Trophoblast cell (in vitro differentiated cells and primary cell): ENCODE results near the gene DAPK3.
"Not testable (repeated sequence)": the region's sequence is repeated elsewhere in the genome, so short reads cannot be mapped to it uniquely, and the experiment has no call there.

ENCODE experiments used
- DNase-seq, 2 donors: peaks; one replicate each; pipeline ENCODE4 v3.0.0-alpha.2; 2016
- H2AFZ ChIP-seq: 2 replicates; pipeline ENCODE4 v1.6.1; 2013; ENCODE audit warnings: low read length, moderate library complexity, mild to moderate bottlenecking; ENCODE audit not compliant: insufficient read depth, poor library complexity
- H2AK5ac ChIP-seq: 2 replicates; pipeline ENCODE4 v1.6.1; 2013; ENCODE audit warnings: mild to moderate bottlenecking, low read length
- H2BK120ac ChIP-seq: 2 replicates; pipeline ENCODE4 v1.6.1; 2013; ENCODE audit warnings: low read length, mild to moderate bottlenecking, moderate library complexity; ENCODE audit not compliant: insufficient read depth, poor library complexity
- H2BK12ac ChIP-seq: 2 replicates; pipeline ENCODE4 v1.6.1; 2013; ENCODE audit warnings: mild to moderate bottlenecking, low read length, moderate library complexity
- H2BK5ac ChIP-seq: 2 replicates; pipeline ENCODE4 v1.6.1; 2013; ENCODE audit warnings: low read length, low read depth, moderate library complexity, mild to moderate bottlenecking; ENCODE audit not compliant: poor library complexity
- H3K14ac ChIP-seq: 2 replicates; pipeline ENCODE4 v1.6.1; 2013; ENCODE audit warnings: mild to moderate bottlenecking, low read length
- H3K18ac ChIP-seq: 2 replicates; pipeline ENCODE4 v1.6.1; 2013; ENCODE audit warnings: mild to moderate bottlenecking, low read length
- H3K23ac ChIP-seq: 2 replicates; pipeline ENCODE4 v1.6.1; 2013; ENCODE audit warnings: low read length
- H3K27ac ChIP-seq: 2 replicates; pipeline ENCODE4 v1.5.1; 2013; ENCODE audit warnings: low read depth, mild to moderate bottlenecking, inconsistent platforms, low read length, moderate library complexity
- H3K27me3 ChIP-seq: 2 replicates; pipeline ENCODE4 v1.6.1; 2013; ENCODE audit warnings: inconsistent platforms, mild to moderate bottlenecking, low read length, moderate library complexity; ENCODE audit not compliant: insufficient read depth
- H3K36me3 ChIP-seq, 2 experiments: 1 replicate in 1 of 2; 2 replicates in 1 of 2; pipeline ENCODE4 v1.6.1; 2013; ENCODE audit warnings: low read length in 2 of 2, mild to moderate bottlenecking in 2 of 2, moderate library complexity in 1 of 2; ENCODE audit not compliant: insufficient read depth in 2 of 2, control insufficient read depth in 1 of 2
- H3K4ac ChIP-seq: 2 replicates; pipeline ENCODE4 v1.6.1; 2013; ENCODE audit warnings: low read depth, mild to moderate bottlenecking, low read length, moderate library complexity
- H3K4me1 ChIP-seq, 2 experiments: 1 replicate in 1 of 2; 2 replicates in 1 of 2; pipeline ENCODE4 v1.6.1; 2013; ENCODE audit warnings: low read length in 2 of 2, mild to moderate bottlenecking in 2 of 2, moderate library complexity in 1 of 2; ENCODE audit not compliant: insufficient read depth in 2 of 2, control insufficient read depth in 1 of 2
- H3K4me2 ChIP-seq: 2 replicates; pipeline ENCODE4 v1.6.1; 2013; ENCODE audit warnings: inconsistent platforms, mild to moderate bottlenecking, low read length, moderate library complexity
- H3K4me3 ChIP-seq: 2 replicates; pipeline ENCODE4 v1.5.1; 2013; ENCODE audit warnings: mild to moderate bottlenecking, low read depth, low read length, inconsistent platforms
- H3K79me1 ChIP-seq: one replicate; pipeline ENCODE4 v1.6.1; 2013; ENCODE audit warnings: low read length
- H3K79me2 ChIP-seq: 2 replicates; pipeline ENCODE4 v1.6.1; 2013; ENCODE audit warnings: low read length, mild to moderate bottlenecking; ENCODE audit not compliant: control insufficient read depth, insufficient read depth, poor library complexity
- H3K9ac ChIP-seq: 2 replicates; pipeline ENCODE4 v1.6.1; 2013; ENCODE audit warnings: mild to moderate bottlenecking, low read length
- H3K9me3 ChIP-seq: 2 replicates; pipeline ENCODE4 v1.6.1; 2013; ENCODE audit warnings: low read depth, mild to moderate bottlenecking, control low read depth, inconsistent platforms, low read length; ENCODE audit not compliant: insufficient read depth
- H4K12ac ChIP-seq: 2 replicates; pipeline ENCODE4 v1.6.1; 2013; ENCODE audit warnings: low read depth, mild to moderate bottlenecking, low read length, moderate library complexity
- H4K8ac ChIP-seq: 2 replicates; pipeline ENCODE4 v1.6.1; 2013; ENCODE audit warnings: low read depth, mild to moderate bottlenecking, low read length, moderate library complexity
- H4K91ac ChIP-seq: one replicate; pipeline ENCODE4 v1.6.1; 2013; ENCODE audit warnings: low read depth, mild to moderate bottlenecking, low read length, moderate library complexity
- WGBS: extraction: QIAGEN DNeasy Blood & Tissue Kit; methylation state at CpG from one replicate; pipeline ENCODE4 v1.1.7; 2013; ENCODE audit warnings: missing lambda C conversion rate; ENCODE audit not compliant: insufficient read length, insufficient coverage; ENCODE audit errors: extremely low coverage; 5-methylcytosine and 5-hydroxymethylcytosine counted together

DAPK3 gene

DNA sequence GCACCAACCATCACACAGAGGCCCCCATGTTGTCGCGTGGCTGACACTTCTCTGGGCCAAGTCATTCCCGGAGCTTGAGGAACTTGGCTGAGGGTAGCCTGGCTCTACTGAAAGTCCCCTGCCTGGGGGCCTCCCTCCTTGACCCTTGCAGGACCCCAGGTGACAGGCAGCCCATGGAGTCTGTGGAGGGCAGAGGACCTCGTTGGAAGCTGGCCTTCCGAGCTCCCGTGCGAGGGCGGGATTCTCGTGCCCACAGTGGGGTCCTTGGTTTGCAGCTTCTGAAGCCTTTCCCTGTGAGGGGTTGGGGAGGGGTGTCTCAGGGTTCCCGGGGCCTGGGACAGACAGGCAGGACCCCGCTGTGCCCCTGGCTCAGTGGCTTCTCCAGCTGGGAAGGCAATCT, 21.6 kb downstream of the DAPK3 start:
- no peak overlapping the region for H3K4me2 ChIP-seq
- no CpG with 5 or more reads among the region's 11 CpGs for WGBS
- H2AK5ac ChIP-seq: no peak overlapping the region
- no peak overlapping the region for H2BK120ac ChIP-seq
- no peak overlapping the region for H3K4me3 ChIP-seq
- H4K91ac ChIP-seq: no peak overlapping the region
- H3K23ac ChIP-seq: no peak overlapping the region
- H3K18ac ChIP-seq: no peak overlapping the region
- H3K9me3 ChIP-seq: no peaks in the 10 kb centered on the region
- H4K8ac ChIP-seq: no peak overlapping the region
- H2BK12ac ChIP-seq: no peak overlapping the region
- H3K36me3 ChIP-seq: peaks cover 5 to 6% of the 10 kb centered on the region in 2 experiments
- no peaks in the 10 kb centered on the region for H3K79me2 ChIP-seq
- DNase-seq: no peak
- no peaks in the 10 kb centered on the region for H3K27me3 ChIP-seq
- H4K12ac ChIP-seq: no peak overlapping the region
- no peak overlapping the region for H3K9ac ChIP-seq
- H3K4ac ChIP-seq: no peak overlapping the region
- H2BK5ac ChIP-seq: no peak overlapping the region
- H3K14ac ChIP-seq: no peak overlapping the region
- H3K27ac ChIP-seq: no peak overlapping the region
- H2AFZ ChIP-seq: no peak overlapping the region
- H3K4me1 ChIP-seq: peaks cover 7 to 11% of the 10 kb centered on the region in 2 experiments
- no peaks in the 10 kb centered on the region for H3K79me1 ChIP-seq

DNA sequence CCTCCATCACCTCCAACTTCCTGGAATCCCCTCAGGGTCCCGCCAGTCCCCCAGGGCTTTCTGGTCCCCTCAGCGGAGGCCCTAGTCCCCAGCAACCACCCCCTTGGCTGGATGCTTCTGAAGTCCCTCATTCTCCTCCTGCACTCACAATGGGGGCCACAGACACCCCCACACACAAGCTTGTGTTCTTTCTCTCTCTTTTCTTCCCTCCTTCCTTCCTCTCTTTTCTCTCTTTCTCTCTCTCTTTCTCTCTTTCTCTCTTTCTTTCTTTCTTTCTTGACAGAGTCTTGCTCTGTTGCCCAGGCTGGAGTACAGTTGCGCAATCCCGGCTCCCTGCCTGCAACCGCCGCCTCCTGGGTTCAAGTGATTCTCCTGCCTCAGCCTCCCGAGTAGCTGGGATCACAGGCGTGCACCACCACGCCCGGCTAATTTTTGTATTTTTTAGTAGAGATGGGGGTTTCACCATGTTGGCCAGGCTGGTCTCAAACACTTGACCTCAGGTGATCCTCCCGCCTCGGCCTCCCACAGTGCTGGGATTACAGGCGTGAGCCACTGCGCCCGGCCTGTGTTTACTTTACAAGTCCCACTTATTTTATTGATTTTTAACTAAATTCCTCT, 23.5 kb downstream of the DAPK3 start:
- H3K14ac ChIP-seq, H4K12ac ChIP-seq, H4K8ac ChIP-seq, H3K9ac ChIP-seq, H3K4me2 ChIP-seq, DNase-seq, H2BK5ac ChIP-seq, H3K79me2 ChIP-seq, H2AFZ ChIP-seq, H3K27me3 ChIP-seq, H3K4me3 ChIP-seq, H3K4ac ChIP-seq, H3K36me3 ChIP-seq, H4K91ac ChIP-seq, H2BK120ac ChIP-seq, H3K18ac ChIP-seq, H2AK5ac ChIP-seq, H3K27ac ChIP-seq, H3K79me1 ChIP-seq, H2BK12ac ChIP-seq, H3K23ac ChIP-seq, H3K9me3 ChIP-seq, H3K4me1 ChIP-seq: not testable (repeated sequence)
- no CpG with 5 or more reads among the region's 15 CpGs for WGBS

DNA sequence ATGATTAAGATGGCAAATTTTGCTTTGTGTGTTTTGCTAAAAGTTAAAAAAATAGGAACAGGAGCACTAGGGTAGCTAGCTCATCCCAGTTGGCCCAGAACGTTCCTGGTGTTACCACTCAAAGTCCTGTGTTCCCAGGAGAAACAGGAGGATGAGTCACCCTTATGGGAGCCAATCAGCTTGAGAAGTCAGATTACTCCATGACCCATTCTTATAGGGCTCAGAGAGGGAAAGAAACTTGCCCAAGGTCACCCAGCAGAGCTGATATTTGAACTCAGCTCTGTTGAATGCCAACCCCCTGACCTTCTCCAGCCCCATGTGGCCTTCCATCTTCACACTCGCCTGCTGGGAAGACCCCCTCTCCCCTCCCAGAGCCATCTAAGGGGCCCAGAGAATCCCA, 25.1 kb downstream of the DAPK3 start:
- DNase-seq: peak in 1 of 2 donors; percentile 46
- Histone ChIP-seq H3K79me1 (no peaks in the 10 kb centered on the region), H3K4me3 (no peak overlapping the region), H3K4ac (no peak overlapping the region), H3K14ac (no peak overlapping the region), H4K91ac (no peak overlapping the region), H3K27me3 (no peaks in the 10 kb centered on the region), H2BK12ac (no peak overlapping the region), H4K12ac (no peak overlapping the region), H3K79me2 (no peaks in the 10 kb centered on the region), H2AK5ac (no peak overlapping the region), H2BK5ac (no peak overlapping the region), H3K9ac (no peak overlapping the region), H2AFZ (no peak overlapping the region), H3K9me3 (no peaks in the 10 kb centered on the region), H3K36me3 (no peaks in the 10 kb centered on the region), H4K8ac (no peak overlapping the region), H3K27ac (no peak overlapping the region), H3K23ac (no peak overlapping the region), H2BK120ac (no peak overlapping the region), H3K4me1 (no peaks in the 10 kb centered on the region), H3K4me2 (no peak overlapping the region), H3K18ac (no peak overlapping the region)
- no CpG with 5 or more reads among the region's 2 CpGs for WGBS

DNA sequence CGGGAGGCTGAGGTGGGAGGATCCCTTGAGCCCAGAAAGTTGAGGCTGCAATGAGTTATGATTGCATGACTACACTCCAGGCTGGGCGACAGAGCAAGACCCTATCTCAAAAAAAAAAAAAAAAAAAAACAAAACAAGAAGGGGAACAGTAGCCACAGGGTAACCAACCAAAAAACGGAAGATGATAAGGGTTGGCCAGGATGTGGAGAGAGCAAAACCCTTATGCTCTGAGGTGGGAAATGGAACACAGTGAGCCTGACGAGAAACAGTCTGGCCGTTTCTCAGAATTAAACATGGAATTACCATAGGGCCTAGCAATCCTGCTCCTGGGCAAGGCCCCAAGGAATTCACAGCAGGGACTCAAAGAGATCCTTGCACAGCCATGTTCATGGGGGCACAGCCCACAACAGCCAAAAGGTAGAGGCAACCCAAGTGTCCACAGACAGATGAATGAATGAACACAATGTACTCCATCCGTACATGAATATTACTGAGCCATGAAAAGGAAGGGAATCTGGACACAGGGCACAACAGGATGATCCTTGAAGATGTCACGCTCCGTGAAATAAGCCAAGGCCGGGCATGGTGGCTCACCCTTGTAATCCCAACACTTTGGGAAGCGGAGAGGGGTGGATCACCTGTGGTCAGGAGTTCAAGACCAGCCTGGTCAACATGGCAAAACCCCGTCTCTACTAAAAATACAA, 26.7 kb downstream of the DAPK3 start:
- no peaks in the 10 kb centered on the region for H3K79me1 ChIP-seq
- no peaks in the 10 kb centered on the region for H3K9me3 ChIP-seq
- WGBS: no CpG with 5 or more reads among the region's 11 CpGs
- no peaks in the 10 kb centered on the region for H3K79me2 ChIP-seq
- DNase-seq: no peak
- H4K8ac ChIP-seq: no peak overlapping the region
- no peak overlapping the region for H2AFZ ChIP-seq
- no peak overlapping the region for H3K14ac ChIP-seq
- H3K4me3 ChIP-seq: no peak overlapping the region
- H2AK5ac ChIP-seq: no peak overlapping the region
- H2BK5ac ChIP-seq: no peak overlapping the region
- no peak overlapping the region for H4K91ac ChIP-seq
- no peak overlapping the region for H3K9ac ChIP-seq
- H3K4me1 ChIP-seq: no peaks in the 10 kb centered on the region
- H3K36me3 ChIP-seq: no peaks in the 10 kb centered on the region
- H2BK12ac ChIP-seq: no peak overlapping the region
- no peak overlapping the region for H3K4ac ChIP-seq
- no peak overlapping the region for H3K4me2 ChIP-seq
- no peaks in the 10 kb centered on the region for H3K27me3 ChIP-seq
- no peak overlapping the region for H2BK120ac ChIP-seq
- H3K23ac ChIP-seq: no peak overlapping the region
- no peak overlapping the region for H4K12ac ChIP-seq
- H3K18ac ChIP-seq: no peak overlapping the region
- no peak overlapping the region for H3K27ac ChIP-seq
